HAP-1 (cell line): ENCODE measurements around the gene JARID2.
A peak's percentile ranks its signal among the peaks of the same experiment; 100 is the strongest.
"Not testable (repeated sequence)": the region's sequence is repeated elsewhere in the genome, so short reads cannot be mapped to it uniquely, and the experiment has no call there.

Experiments used
- DNase-seq, 2 experiments: peaks; one replicate each; pipeline ENCODE4 v3.0.0-alpha.2; 2016 to 2020; ENCODE audit warnings: low spot score in 2 of 2
- H3K27me3 ChIP-seq: fragments of 250-450 bp; sonication (Bioruptor Pico); 2 replicates; pipeline ENCODE4 v1.5.1; 2020; ENCODE audit warnings: low read depth, mild to moderate bottlenecking, moderate library complexity
- H3K36me3 ChIP-seq: fragments of 250-450 bp; sonication (Bioruptor Pico); replicated peaks from 2 replicates; pipeline ENCODE4 v1.5.1; 2020; ENCODE audit warnings: mild to moderate bottlenecking
- H3K4me1 ChIP-seq: fragments of 250-450 bp; sonication (Bioruptor Pico); 2 replicates; pipeline ENCODE4 v1.5.1; 2020; ENCODE audit warnings: mild to moderate bottlenecking
- H3K4me3 ChIP-seq: fragments of 250-450 bp; sonication (Bioruptor Pico); 2 replicates; pipeline ENCODE4 v1.5.1; 2020; ENCODE audit warnings: mild to moderate bottlenecking, moderate library complexity
- H3K9me3 ChIP-seq: fragments of 250-450 bp; sonication (Bioruptor Pico); 2 replicates; pipeline ENCODE4 v1.5.1; 2020; ENCODE audit warnings: mild to moderate bottlenecking, moderate library complexity
- in situ Hi-C: fragments of 300-500 bp; cut with MboI; formaldehyde crosslinking; loops from 3 replicates; pipeline ENCODE4 v1.14.3; 2020; ENCODE audit warnings: low sequenced_read_pairs, inconsistent platforms, mixed read lengths

JARID2 gene

DNA sequence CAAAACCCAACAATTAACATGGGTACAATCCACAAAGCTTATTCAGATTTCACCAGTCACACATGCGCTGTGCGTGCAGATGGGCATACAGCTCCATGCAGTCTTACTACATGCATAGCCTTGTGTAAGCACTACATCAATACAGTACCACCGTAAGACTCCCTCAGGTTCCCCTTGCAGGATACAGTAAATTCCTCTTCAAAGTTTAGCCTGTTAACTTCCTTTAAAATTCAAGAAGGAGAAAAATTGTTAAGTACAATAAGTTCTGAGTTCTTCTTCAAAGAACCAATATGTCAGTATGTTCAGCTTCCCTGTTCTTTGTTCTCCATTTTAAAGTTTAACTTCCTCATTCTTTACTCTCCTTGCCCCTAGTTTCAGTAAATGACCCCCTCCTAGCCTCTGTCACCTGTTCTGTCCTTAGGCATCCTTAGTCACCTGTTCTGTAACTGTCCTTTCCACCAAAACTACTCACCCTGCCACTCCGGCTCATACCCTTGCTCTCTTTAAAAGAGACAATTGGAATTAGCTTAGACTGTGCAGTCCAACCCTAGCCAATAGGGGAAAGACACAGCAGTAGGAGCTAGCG, 297.6 kb downstream of the JARID2 start:
- in situ Hi-C loops, H3K4me1 ChIP-seq, DNase-seq: not testable (repeated sequence)

GRCh38 chr6:15544321-15544900, 298.5 kb downstream of the JARID2 start:
- Histone ChIP-seq H3K27me3 (no peaks in the 10 kb centered on the region), H3K4me3 (no peak overlapping the region), H3K4me1 (peaks cover 3% of the 10 kb centered on the region; the same call in 1 of the 2 replicates), H3K9me3 (no peaks in the 10 kb centered on the region), H3K36me3 (no peaks in the 10 kb centered on the region)
- in situ Hi-C loops = no loop called here
- DNase-seq = no peak

More for the DNA sequence above, 297.6 kb downstream of the JARID2 start:
- H3K27me3 ChIP-seq, H3K9me3 ChIP-seq, H3K4me3 ChIP-seq, H3K36me3 ChIP-seq: not testable (repeated sequence)

- no peaks in the 10 kb centered on the region for H3K36me3 ChIP-seq
- H3K4me1 ChIP-seq = peaks cover 13% of the 10 kb centered on the region
- DNase-seq = no peak
- H3K27me3 ChIP-seq = no peaks in the 10 kb centered on the region
- H3K4me3 ChIP-seq = no peak overlapping the region
- no peaks in the 10 kb centered on the region for H3K9me3 ChIP-seq
- in situ Hi-C loops = no loop called here
Observed at GRCh38 chr6:15546591-15546990, 300.7 kb downstream of the JARID2 start.

DNA sequence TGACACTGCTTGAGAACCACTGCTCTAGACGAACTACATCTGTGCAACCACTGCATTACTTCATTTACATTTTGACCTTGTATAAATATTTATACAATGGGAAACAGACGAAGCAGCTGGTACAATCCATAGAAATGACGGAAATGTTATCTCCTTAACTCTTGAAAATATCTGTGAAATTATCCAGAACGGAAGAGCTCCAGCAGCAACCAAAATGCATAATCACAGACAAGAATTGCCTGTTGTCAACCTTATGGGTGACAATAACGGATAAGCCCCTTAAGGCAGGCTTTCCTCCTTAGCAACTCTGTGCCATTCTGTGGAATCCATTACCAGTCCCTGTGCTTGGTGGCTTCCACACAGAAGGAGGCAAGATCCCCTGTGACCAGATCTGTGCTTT, 301.5 kb downstream of the JARID2 start:
- peaks cover 13% of the 10 kb centered on the region for H3K4me1 ChIP-seq
- no peak overlapping the region for H3K4me3 ChIP-seq
- no peak for DNase-seq
- H3K27me3 ChIP-seq = no peaks in the 10 kb centered on the region
- no peaks in the 10 kb centered on the region for H3K9me3 ChIP-seq
- H3K36me3 ChIP-seq = no peaks in the 10 kb centered on the region
- in situ Hi-C loops = no loop called here

DNA sequence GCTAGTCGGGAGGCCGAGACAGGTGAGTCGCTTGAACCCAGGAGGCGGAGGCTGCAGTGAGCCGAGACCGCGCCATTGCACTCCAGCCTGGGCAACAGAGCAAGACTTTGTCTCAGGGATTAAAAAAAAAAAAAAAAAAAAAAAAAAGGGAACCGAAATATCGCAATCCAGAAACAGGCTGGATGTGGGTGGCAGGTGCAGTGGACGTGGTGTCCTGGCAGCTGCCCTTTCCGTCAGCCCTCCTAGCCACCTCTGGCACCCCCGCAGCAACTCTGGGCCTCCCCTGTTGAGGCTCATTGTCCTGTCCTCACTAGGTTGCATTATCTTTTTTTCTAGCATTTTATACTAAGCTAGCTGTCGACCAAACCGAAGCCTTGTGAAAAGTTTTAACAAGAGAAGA, 303.5 kb downstream of the JARID2 start:
- Histone ChIP-seq H3K36me3 (no peaks in the 10 kb centered on the region), H3K4me1 (peaks cover 13% of the 10 kb centered on the region), H3K4me3 (no peak overlapping the region), H3K27me3 (no peaks in the 10 kb centered on the region), H3K9me3 (no peaks in the 10 kb centered on the region)
- in situ Hi-C loops = no loop called here
- DNase-seq = peak in 1 of 2 experiments; percentile 18

GRCh38 chr6:15550546-15551123, 304.8 kb downstream of the JARID2 start:
- peaks cover 24% of the 10 kb centered on the region for H3K4me1 ChIP-seq
- no peaks in the 10 kb centered on the region for H3K9me3 ChIP-seq
- H3K27me3 ChIP-seq = no peaks in the 10 kb centered on the region
- in situ Hi-C loops = no loop called here
- no peaks in the 10 kb centered on the region for H3K36me3 ChIP-seq
- no peak for DNase-seq
- no peak overlapping the region for H3K4me3 ChIP-seq

DNA sequence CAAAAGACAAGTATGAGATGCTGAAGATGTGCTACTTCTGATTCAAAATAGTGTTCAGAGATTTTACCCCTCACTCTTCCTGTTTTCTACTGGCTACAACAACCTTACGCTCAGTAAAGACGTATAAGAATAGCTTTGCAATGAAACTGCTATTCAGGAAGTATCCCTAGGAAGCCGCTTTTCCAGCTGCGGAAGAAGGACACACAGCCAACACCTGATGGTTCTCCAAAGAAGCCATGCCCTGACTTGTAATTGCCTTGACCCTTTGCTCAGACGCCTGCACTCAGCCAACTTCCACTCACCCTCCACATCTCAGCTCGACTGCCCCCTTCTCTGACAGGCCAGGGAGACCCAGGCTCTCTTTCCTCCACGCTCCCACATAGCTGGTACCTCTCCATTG, 305.4 kb downstream of the JARID2 start:
- in situ Hi-C loops = no loop called here
- Histone ChIP-seq H3K36me3 (no peaks in the 10 kb centered on the region), H3K4me1 (peaks cover 31% of the 10 kb centered on the region), H3K4me3 (no peak overlapping the region), H3K9me3 (no peaks in the 10 kb centered on the region), H3K27me3 (no peaks in the 10 kb centered on the region)
- DNase-seq = no peak

DNA sequence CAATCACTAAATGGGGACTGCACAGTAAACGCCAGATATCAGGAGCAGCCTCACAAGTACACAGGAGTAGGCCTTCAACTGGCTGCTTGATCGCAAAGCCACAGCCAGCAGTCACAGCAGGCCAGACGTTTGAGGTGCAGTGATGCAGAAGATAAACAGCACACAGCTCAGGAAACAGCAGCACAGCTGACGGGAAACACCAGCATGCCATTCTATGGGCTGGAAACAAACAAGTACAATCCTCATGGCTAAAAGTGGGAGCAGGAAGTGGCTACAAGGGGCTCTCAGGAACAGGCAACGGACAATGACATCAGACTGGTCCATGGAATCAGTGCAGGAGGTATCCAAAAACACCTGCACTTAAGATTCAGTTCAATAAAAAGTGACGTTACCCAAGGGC, 305.9 kb downstream of the JARID2 start:
- Histone ChIP-seq H3K27me3 (no peaks in the 10 kb centered on the region), H3K9me3 (no peaks in the 10 kb centered on the region), H3K4me1 (peaks cover 36% of the 10 kb centered on the region), H3K4me3 (no peak overlapping the region), H3K36me3 (no peaks in the 10 kb centered on the region)
- DNase-seq = no peak
- in situ Hi-C loops = no loop called here

- Histone ChIP-seq H3K4me3 (no peak overlapping the region), H3K27me3 (no peaks in the 10 kb centered on the region), H3K36me3 (no peaks in the 10 kb centered on the region), H3K9me3 (no peaks in the 10 kb centered on the region), H3K4me1 (peaks cover 36% of the 10 kb centered on the region)
- no peak for DNase-seq
- in situ Hi-C loops = no loop called here
Observed at GRCh38 chr6:15553031-15553430, 307.2 kb downstream of the JARID2 start.

DNA sequence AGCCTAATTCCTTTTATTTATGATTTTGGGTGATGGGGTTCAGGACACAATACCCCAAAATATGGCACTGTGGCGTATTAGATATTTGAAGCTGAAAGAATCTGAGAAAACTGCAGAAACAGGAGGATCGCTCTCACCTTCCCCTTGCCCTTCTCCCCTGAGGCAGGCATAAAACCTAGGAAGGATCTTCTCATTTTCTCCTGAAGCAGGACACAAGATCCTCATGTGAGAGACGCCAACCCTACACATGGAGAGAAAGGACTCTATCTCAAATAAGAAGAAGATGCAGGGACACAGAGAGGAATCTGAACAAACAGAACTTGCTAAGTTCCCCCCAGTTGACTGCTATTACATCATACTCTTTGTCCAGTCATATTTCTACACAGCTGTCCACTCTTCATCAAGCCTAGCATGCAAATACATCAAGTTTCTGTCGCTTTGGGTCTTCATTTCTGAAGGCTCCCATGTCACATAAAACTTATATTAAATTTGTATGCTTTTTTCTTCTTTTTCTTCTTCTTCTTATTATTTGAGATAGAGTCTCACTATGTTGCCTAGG, 307.9 kb downstream of the JARID2 start:
- H3K4me3 ChIP-seq = no peak overlapping the region
- H3K9me3 ChIP-seq = no peaks in the 10 kb centered on the region
- in situ Hi-C loops = no loop called here
- no peaks in the 10 kb centered on the region for H3K27me3 ChIP-seq
- peaks cover 36% of the 10 kb centered on the region for H3K4me1 ChIP-seq
- H3K36me3 ChIP-seq = no peaks in the 10 kb centered on the region
- DNase-seq = no peak

DNA sequence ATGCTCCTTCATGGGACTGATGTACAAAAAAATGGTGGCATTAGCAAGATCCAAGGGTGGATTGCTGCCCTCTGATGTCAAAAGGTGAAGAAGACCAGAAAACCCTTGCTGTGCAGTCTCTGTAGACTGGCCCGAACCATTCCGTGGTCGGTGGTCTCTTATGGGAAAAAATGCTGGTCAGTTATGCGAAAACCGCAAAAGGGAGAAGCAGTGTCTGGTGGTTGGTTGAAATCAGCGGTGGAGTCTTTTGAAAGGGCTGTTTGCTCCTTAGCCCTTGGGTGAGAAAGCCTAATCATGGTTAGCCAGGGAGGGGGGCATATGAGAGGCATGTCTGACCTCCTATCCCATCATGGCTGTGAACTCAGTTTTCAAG, 308.8 kb downstream of the JARID2 start:
- H3K27me3 ChIP-seq = no peaks in the 10 kb centered on the region
- no peaks in the 10 kb centered on the region for H3K36me3 ChIP-seq
- H3K4me3 ChIP-seq = no peak overlapping the region
- DNase-seq = no peak
- H3K4me1 ChIP-seq = peaks cover 33% of the 10 kb centered on the region
- H3K9me3 ChIP-seq = no peaks in the 10 kb centered on the region
- in situ Hi-C loops = no loop called here

- in situ Hi-C loops = no loop called here
- DNase-seq = peak; percentile 53 to 72
- Histone ChIP-seq H3K9me3 (no peaks in the 10 kb centered on the region), H3K4me1 (peaks cover 26% of the 10 kb centered on the region), H3K4me3 (no peak overlapping the region), H3K27me3 (no peaks in the 10 kb centered on the region), H3K36me3 (no peaks in the 10 kb centered on the region)
Observed at GRCh38 chr6:15555101-15556038, 309.5 kb downstream of the JARID2 start.

DNA sequence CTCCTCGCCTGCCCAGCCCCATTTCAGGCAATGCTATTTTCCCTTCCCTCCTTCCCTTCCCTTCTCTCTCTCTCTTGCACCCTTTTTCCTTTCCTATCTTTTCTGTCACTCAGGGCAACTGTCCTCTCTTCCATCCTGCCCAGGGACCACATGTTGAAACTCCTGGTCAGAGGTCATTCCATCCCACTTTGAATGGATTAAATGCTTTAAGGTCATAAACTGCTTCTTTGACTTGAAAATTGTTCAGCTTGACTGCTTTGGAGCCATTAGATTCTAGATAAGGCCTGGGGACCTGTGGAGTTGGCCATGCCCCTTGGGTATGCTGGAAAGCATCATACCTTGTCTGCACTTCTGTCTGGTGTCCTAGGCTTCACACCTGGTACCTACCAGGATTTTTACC, 310.8 kb downstream of the JARID2 start:
- no peak overlapping the region for H3K4me3 ChIP-seq
- peaks cover 25% of the 10 kb centered on the region for H3K4me1 ChIP-seq
- H3K9me3 ChIP-seq = no peaks in the 10 kb centered on the region
- H3K36me3 ChIP-seq = no peaks in the 10 kb centered on the region
- in situ Hi-C loops = no loop called here
- no peaks in the 10 kb centered on the region for H3K27me3 ChIP-seq
- no peak for DNase-seq

GRCh38 chr6:15557174-15557573, 311.3 kb downstream of the JARID2 start:
- H3K4me1 ChIP-seq = peaks cover 25% of the 10 kb centered on the region
- no peaks in the 10 kb centered on the region for H3K9me3 ChIP-seq
- in situ Hi-C loops = no loop called here
- no peak for DNase-seq
- H3K36me3 ChIP-seq = no peaks in the 10 kb centered on the region
- no peak overlapping the region for H3K4me3 ChIP-seq
- no peaks in the 10 kb centered on the region for H3K27me3 ChIP-seq
